GOT3 (cell line): ENCODE results near the gene STRA8.
"Not testable (repeated sequence)": the region's sequence is repeated elsewhere in the genome, so short reads cannot be mapped to it uniquely, and the experiment has no call there.

ENCODE experiments used
- DNase-seq: peaks from one replicate; lab custom pipeline; 2025; ENCODE audit warnings: mixed read lengths; lab: John Stamatoyannopoulos, UW

STRA8 gene

GRCh38 chr7:135204876-135205275 lies 28.8 kb upstream of the STRA8 start:
- DNase-seq: no peak

- DNase-seq: no peak
Measured at GRCh38 chr7:135205850-135206249, 27.8 kb upstream of the STRA8 start.

GRCh38 chr7:135206941-135207391 lies 26.7 kb upstream of the STRA8 start:
- no peak for DNase-seq

- no peak for DNase-seq
Measured at GRCh38 chr7:135207406-135208101, 26.1 kb upstream of the STRA8 start.

- no peak for DNase-seq
Measured at GRCh38 chr7:135208102-135208793, 25.4 kb upstream of the STRA8 start.

- no peak for DNase-seq
Measured at GRCh38 chr7:135209225-135209834, 24.3 kb upstream of the STRA8 start.

GRCh38 chr7:135210888-135211178 lies 22.8 kb upstream of the STRA8 start:
- no peak for DNase-seq

GRCh38 chr7:135211179-135211945 lies 22.3 kb upstream of the STRA8 start, which contains the start of gene WDR91:
Gene WDR91, minus strand, starts transcription at chr7:135211526. Its CDS starts 24 bp downstream, at chr7:135211502.
- DNase-seq: peak; percentile 87

GRCh38 chr7:135211946-135212685 lies 21.5 kb upstream of the STRA8 start:
- DNase-seq: not testable (repeated sequence)

- no peak for DNase-seq
Measured at GRCh38 chr7:135213831-135214230, 19.8 kb upstream of the STRA8 start.

GRCh38 chr7:135215180-135215579 lies 18.5 kb upstream of the STRA8 start:
- DNase-seq: no peak

GRCh38 chr7:135215698-135216097 lies 17.9 kb upstream of the STRA8 start:
- no peak for DNase-seq

GRCh38 chr7:135217645-135218509 lies 15.8 kb upstream of the STRA8 start:
- no peak for DNase-seq

- DNase-seq: no peak
Measured at GRCh38 chr7:135224027-135224426, 9.6 kb upstream of the STRA8 start.

GRCh38 chr7:135231686-135232085 lies 2.0 kb upstream of the STRA8 start:
- DNase-seq: no peak

- DNase-seq: no peak
Measured at GRCh38 chr7:135232087-135232486, 1.6 kb upstream of the STRA8 start.

GRCh38 chr7:135232720-135233119 lies 918 bp upstream of the STRA8 start:
- DNase-seq: no peak

- DNase-seq: not testable (repeated sequence)
Measured at GRCh38 chr7:135234095-135234494, 457 bp downstream of the STRA8 start.

- DNase-seq: no peak
Measured at GRCh38 chr7:135234727-135235126, 1.1 kb downstream of the STRA8 start.

- no peak for DNase-seq
Measured at GRCh38 chr7:135235841-135236240, 2.2 kb downstream of the STRA8 start.

GRCh38 chr7:135236727-135237126 lies 3.1 kb downstream of the STRA8 start:
- DNase-seq: no peak
